ENCODE results near the gene CCL20. TPM values are rescaled to one million over a fixed set of nuclear protein-coding genes. Genes with fewer than 3 reads are reported as not detected.
"Not testable (repeated sequence)": the region's sequence is repeated elsewhere in the genome, so short reads cannot be mapped to it uniquely, and the experiment has no call there.

Gene CCL20
- total RNA-seq, 1 donor from 2014 or later: 1.0 TPM

DNA sequence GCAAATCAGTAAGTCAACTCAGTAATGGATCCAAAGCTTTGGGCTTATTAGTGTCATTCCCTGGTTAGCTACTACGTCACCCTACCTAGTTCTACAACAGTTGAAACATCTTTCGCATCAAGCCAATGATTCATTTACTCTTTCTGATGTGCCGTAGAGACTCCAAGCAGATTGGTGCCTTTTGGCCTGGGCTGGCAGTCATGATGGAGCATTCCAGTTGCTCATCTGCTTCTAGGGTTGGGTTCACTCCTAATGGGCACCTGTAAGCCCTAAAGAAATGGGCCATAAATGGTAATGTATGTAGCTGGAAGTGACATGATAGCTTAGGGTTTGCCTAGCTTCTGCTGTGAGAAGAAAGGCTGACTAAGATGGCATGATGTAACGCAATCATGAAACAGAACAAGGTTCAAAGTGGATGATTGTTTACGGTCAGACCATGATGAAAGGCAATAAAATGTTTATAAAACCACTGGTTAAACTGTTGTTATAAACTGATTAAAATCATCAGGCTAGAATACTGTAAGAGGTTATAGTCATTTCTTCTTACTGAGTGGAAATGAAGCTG lies 20.4 kb upstream of the CCL20 start:
- H3K36me3 ChIP-seq (ENCODE audit: control insufficient read depth, insufficient read depth, low read length): no peaks in the 10 kb centered on the region
- H3K27me3 ChIP-seq (ENCODE audit: control insufficient read depth, insufficient read depth, low read length): no peaks in the 10 kb centered on the region
- TF ChIP-seq, protein P1, sequence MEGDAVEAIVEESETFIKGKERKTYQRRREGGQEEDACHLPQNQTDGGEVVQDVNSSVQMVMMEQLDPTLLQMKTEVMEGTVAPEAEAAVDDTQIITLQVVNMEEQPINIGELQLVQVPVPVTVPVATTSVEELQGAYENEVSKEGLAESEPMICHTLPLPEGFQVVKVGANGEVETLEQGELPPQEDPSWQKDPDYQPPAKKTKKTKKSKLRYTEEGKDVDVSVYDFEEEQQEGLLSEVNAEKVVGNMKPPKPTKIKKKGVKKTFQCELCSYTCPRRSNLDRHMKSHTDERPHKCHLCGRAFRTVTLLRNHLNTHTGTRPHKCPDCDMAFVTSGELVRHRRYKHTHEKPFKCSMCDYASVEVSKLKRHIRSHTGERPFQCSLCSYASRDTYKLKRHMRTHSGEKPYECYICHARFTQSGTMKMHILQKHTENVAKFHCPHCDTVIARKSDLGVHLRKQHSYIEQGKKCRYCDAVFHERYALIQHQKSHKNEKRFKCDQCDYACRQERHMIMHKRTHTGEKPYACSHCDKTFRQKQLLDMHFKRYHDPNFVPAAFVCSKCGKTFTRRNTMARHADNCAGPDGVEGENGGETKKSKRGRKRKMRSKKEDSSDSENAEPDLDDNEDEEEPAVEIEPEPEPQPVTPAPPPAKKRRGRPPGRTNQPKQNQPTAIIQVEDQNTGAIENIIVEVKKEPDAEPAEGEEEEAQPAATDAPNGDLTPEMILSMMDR (IDR thresholded peaks at IDR 0.05; ENCODE audit: insufficient read depth, low read length, poor library complexity, severe bottlenecking): no peak
- H3K4me3 ChIP-seq (ENCODE audit: low read depth, low read length): no peak overlapping the region
- no peak for DNase-seq (ENCODE audit: low read depth)

DNA sequence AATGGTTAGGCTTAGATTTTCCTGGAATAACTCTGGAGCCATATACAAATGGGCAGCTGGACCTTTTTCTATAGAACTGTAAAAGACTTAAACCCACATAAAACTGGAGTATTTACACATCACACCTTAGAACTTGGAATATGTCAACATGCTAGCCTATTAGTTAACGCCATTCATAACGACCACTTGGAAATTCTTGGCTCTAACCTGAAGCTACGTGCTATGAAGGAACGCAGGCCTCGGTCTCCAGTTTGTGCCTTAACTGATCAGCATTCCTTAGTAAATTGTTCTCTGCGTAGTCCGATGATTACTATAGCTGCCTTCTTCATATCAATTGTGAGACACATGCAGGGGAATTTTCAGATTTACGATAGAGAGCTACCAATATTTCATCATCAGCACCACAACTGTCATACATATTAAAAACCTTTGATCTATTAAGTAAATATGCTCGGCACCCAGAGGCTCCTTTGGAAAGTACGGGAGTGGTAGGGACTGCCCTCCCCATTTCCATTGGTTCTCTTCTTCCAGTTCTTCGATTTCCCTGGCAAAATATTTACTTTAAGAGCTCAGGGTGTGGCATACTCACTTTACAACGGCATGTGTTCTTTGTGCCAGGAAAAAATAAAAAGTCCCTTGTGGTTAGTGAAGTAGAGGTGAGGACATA lies 17.5 kb upstream of the CCL20 start:
- DNase-seq (ENCODE audit: low read depth): no peak
- no peaks in the 10 kb centered on the region for H3K36me3 ChIP-seq (ENCODE audit: control insufficient read depth, insufficient read depth, low read length)
- no peaks in the 10 kb centered on the region for H3K27me3 ChIP-seq (ENCODE audit: control insufficient read depth, insufficient read depth, low read length)
- no peak overlapping the region for H3K4me3 ChIP-seq (ENCODE audit: low read depth, low read length)
- TF ChIP-seq, protein P1 (IDR thresholded peaks at IDR 0.05; ENCODE audit: insufficient read depth, low read length, poor library complexity, severe bottlenecking): no peak

DNA sequence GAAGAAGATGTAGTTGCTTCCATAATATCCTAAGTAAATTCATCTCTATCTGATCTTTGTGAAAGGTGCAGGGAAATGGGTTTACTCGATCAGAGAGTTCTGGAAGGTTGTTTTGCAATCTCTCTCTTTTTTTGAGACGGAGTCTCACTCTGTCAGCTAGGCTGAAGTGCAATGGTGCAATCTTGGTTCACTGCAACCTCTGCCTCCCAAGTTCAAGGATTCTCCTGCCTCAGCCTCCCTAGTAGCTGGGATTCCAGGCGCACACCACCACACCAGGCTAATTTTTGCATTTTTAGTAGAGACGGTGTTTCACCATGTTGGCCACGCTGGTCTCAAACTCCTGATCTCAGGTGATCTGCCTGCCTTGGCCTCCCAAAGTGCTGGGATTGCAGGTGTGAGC lies 16.9 kb upstream of the CCL20 start:
- H3K36me3 ChIP-seq (ENCODE audit: control insufficient read depth, insufficient read depth, low read length); DNase-seq (ENCODE audit: low read depth); H3K4me3 ChIP-seq (ENCODE audit: low read depth, low read length); H3K27me3 ChIP-seq (ENCODE audit: control insufficient read depth, insufficient read depth, low read length): not testable (repeated sequence)

DNA sequence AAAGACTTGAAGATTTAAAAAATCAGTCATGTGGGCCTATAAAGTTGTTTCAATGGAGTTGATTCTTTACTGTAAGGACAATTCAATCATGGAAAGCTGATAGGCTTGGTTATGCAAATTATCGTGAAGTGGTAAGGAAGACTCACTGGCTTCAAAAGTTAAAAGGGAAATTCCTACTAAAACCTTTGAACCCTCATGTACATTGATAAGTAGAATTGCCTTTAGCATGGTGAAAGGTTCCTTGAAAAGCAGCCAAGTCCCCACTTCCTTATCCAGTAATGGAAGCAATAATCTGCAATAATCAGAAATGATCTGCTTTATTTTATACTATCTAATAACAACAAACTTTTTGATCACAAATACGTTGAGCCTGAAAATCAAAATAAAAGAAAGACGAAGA lies 14.4 kb upstream of the CCL20 start:
- Histone ChIP-seq H3K36me3 (ENCODE audit: control insufficient read depth, insufficient read depth, low read length) (no peaks in the 10 kb centered on the region), H3K4me3 (ENCODE audit: low read depth, low read length) (no peak overlapping the region), H3K27me3 (ENCODE audit: control insufficient read depth, insufficient read depth, low read length) (no peaks in the 10 kb centered on the region)
- no peak for DNase-seq (ENCODE audit: low read depth)
- TF ChIP-seq, protein P1 (IDR thresholded peaks at IDR 0.05; ENCODE audit: insufficient read depth, low read length, poor library complexity, severe bottlenecking): no peak

DNA sequence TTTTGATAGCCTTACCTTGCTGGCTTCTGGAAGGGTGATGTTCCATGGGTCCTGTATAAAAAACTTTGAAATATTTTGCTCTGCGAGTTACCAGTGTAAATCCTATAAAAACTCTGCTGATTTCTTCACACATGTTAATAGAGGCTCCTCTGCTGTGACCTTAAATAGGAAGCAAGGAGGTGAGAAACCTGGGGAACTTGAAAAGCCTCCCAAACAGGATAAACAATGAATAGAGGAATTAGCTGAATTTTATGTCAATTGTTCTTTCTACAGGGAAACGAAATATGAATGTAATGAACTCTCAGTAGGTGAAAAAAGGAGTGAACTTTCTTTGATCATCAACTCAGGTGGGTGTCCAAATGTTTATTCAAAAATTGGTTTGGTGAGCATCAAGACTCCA lies 10.8 kb upstream of the CCL20 start:
- Histone ChIP-seq H3K27me3 (ENCODE audit: control insufficient read depth, insufficient read depth, low read length) (no peaks in the 10 kb centered on the region), H3K4me3 (ENCODE audit: low read depth, low read length) (no peak overlapping the region), H3K36me3 (ENCODE audit: control insufficient read depth, insufficient read depth, low read length) (no peaks in the 10 kb centered on the region)
- DNase-seq (ENCODE audit: low read depth): no peak
- TF ChIP-seq, protein P1 (IDR thresholded peaks at IDR 0.05; ENCODE audit: insufficient read depth, low read length, poor library complexity, severe bottlenecking): no peak

DNA sequence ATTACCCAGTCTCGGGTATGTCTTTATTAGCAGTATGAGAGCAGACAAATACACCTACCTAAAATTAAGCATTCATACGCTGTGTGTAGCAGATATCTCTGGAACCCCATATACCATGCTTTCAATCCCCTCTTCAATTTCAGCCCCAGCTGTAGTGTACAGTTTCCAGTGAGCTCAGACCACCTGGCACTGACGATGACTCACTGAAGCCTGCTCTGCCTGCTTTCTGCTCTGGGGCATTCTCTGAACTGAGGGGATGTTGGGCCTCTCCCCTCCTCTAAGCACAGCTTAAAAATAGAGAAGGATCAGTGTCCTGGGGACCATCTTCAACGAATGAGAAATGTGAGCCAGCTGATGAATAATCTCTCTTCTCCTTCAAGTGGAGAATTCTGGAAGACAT lies 8.7 kb upstream of the CCL20 start:
- H3K4me3 ChIP-seq (ENCODE audit: low read depth, low read length): no peak overlapping the region
- TF ChIP-seq, protein P1 (IDR thresholded peaks at IDR 0.05; ENCODE audit: insufficient read depth, low read length, poor library complexity, severe bottlenecking): no peak
- no peaks in the 10 kb centered on the region for H3K27me3 ChIP-seq (ENCODE audit: control insufficient read depth, insufficient read depth, low read length)
- H3K36me3 ChIP-seq (ENCODE audit: control insufficient read depth, insufficient read depth, low read length): no peaks in the 10 kb centered on the region
- DNase-seq (ENCODE audit: low read depth): no peak
